Osteocyte (in vitro differentiated cells): Measurements from ENCODE around the gene OR5K4. TPM values are rescaled to one million over a fixed set of nuclear protein-coding genes. Genes with fewer than 3 reads are reported as not detected.

Experiments
- DNase-seq: peaks from one replicate; pipeline ENCODE4 v3.0.0; 2021; ENCODE audit warnings: mixed read lengths; ENCODE audit not compliant: unreplicated experiment; ENCODE audit errors: extremely low spot score
- H3K27ac Mint-ChIP-seq: one replicate; pipeline ENCODE4 v1.8.0; 2021; ENCODE audit warnings: mild to moderate bottlenecking, mixed read lengths; ENCODE audit not compliant: unreplicated experiment
- H3K27me3 Mint-ChIP-seq: one replicate; pipeline ENCODE4 v1.8.0; 2021; ENCODE audit warnings: mixed read lengths; ENCODE audit not compliant: unreplicated experiment
- H3K36me3 Mint-ChIP-seq: one replicate; pipeline ENCODE4 v1.8.0; 2021; ENCODE audit warnings: mixed read lengths; ENCODE audit not compliant: unreplicated experiment
- H3K4me1 Mint-ChIP-seq: one replicate; pipeline ENCODE4 v1.8.0; 2021; ENCODE audit warnings: mixed read lengths; ENCODE audit not compliant: unreplicated experiment
- H3K4me3 Mint-ChIP-seq: one replicate; pipeline ENCODE4 v1.8.0; 2021; ENCODE audit warnings: mild to moderate bottlenecking, moderate library complexity, mixed read lengths; ENCODE audit not compliant: unreplicated experiment
- H3K9me3 Mint-ChIP-seq: one replicate; pipeline ENCODE4 v1.8.0; 2021; ENCODE audit warnings: mixed read lengths; ENCODE audit not compliant: unreplicated experiment
- total RNA-seq: library from RNA; stranded (reverse); gene quantifications from 2 replicates; pipeline ENCODE4 v1.2.1, GENCODE V29; 2021
- TF ChIP-seq, protein P1 (sequence below): fragments of 200-600 bp; sonication (generic); IDR thresholded peaks from 2 replicates; pipeline ENCODE4 v1.5.0; 2021; ENCODE audit warnings: antibody characterized with exemption, mild to moderate bottlenecking, moderate library complexity

The OR5K4 gene
- total RNA-seq, 1 donor from 2014 or later = not detected

DNA sequence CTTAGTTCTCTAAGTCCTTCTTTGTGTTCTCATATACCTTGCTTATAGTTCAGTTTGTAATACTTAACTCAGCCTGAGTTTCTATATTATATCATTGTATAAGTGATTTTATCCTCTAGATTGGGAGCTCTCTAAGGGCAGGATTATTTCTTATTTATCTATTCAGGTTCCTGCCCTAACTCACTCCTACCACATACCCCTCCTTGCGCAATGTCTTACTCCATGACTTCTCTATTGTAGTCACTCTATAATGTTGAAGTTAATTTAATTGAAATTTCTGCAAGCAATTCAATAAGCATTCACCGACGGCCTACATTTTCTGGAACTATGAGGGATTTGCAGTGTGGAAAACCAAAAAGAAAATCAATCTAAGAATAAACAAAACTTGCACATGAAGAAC is 3.6 kb upstream of the OR5K4 start:
- Mint-ChIP-seq H3K4me3 (no peak overlapping the region), H3K36me3 (no peaks in the 10 kb centered on the region), H3K4me1 (no peaks in the 10 kb centered on the region), H3K9me3 (no peaks in the 10 kb centered on the region), H3K27me3 (peaks cover 34% of the 10 kb centered on the region), H3K27ac (no peak overlapping the region)
- TF ChIP-seq, protein P1, sequence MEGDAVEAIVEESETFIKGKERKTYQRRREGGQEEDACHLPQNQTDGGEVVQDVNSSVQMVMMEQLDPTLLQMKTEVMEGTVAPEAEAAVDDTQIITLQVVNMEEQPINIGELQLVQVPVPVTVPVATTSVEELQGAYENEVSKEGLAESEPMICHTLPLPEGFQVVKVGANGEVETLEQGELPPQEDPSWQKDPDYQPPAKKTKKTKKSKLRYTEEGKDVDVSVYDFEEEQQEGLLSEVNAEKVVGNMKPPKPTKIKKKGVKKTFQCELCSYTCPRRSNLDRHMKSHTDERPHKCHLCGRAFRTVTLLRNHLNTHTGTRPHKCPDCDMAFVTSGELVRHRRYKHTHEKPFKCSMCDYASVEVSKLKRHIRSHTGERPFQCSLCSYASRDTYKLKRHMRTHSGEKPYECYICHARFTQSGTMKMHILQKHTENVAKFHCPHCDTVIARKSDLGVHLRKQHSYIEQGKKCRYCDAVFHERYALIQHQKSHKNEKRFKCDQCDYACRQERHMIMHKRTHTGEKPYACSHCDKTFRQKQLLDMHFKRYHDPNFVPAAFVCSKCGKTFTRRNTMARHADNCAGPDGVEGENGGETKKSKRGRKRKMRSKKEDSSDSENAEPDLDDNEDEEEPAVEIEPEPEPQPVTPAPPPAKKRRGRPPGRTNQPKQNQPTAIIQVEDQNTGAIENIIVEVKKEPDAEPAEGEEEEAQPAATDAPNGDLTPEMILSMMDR = no peak
- DNase-seq = no peak

DNA sequence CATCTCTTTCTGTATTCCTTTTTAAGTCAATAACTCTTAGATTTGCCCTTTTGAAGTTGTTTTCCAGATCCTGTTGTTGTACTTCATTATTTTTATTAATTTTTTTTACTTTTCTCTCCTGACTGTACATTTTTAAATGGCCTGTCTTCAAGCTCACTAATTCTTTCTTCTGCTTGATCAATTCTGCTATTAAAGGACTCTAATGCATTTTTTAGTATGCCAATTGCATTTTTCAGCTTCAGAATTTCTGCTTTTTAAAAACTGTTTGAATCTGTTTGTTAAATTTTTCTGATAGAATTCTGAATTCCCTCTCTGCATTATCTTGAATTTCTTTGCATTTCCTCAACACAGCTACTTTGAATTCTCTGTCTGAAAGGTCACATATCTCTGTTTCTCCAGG is 5.6 kb downstream of the OR5K4 start:
- Mint-ChIP-seq H3K4me3 (no peak overlapping the region), H3K27me3 (peaks cover 6% of the 10 kb centered on the region), H3K36me3 (no peaks in the 10 kb centered on the region), H3K27ac (no peak overlapping the region), H3K4me1 (no peaks in the 10 kb centered on the region), H3K9me3 (peaks cover 4% of the 10 kb centered on the region)
- DNase-seq = no peak
- TF ChIP-seq, protein P1 = no peak

DNA sequence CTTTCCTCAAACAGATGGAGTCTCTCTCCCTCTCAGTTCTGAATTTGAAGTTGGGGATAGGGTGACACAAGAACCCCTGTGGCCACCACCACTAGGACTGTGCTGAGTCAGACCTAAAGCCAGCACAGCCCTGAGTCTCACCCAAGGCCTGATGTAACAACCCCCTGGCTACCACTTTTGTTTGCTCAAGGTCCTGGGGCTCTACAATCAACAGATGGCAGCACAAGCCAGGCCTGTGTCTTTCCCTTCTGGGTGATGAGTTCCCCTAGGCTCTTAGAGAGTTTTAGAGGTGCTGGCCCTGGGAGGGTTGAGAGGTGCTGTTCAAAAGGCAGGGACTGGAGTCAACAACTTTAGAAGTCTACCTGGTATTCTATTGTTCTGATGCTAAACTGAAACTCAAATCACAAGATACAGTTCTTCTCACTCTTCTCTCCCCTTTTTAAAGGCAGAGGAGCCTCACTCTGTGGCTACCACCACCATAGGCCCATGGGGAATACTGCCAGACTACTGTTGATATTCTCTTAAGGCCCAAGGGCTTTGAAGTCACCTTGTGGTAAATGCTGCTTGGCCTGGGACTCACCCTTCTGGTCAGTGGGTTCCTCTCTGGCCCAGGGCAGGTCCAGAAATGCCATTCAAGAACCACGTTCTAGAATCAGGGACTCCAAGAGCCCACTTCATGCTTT is 6.5 kb downstream of the OR5K4 start:
- no peak for DNase-seq
- no peak overlapping the region for H3K27ac Mint-ChIP-seq
- no peaks in the 10 kb centered on the region for H3K36me3 Mint-ChIP-seq
- TF ChIP-seq, protein P1 = no peak
- peaks cover 1% of the 10 kb centered on the region for H3K27me3 Mint-ChIP-seq
- H3K4me3 Mint-ChIP-seq = no peak overlapping the region
- peaks cover 4% of the 10 kb centered on the region for H3K9me3 Mint-ChIP-seq
- H3K4me1 Mint-ChIP-seq = no peaks in the 10 kb centered on the region

DNA sequence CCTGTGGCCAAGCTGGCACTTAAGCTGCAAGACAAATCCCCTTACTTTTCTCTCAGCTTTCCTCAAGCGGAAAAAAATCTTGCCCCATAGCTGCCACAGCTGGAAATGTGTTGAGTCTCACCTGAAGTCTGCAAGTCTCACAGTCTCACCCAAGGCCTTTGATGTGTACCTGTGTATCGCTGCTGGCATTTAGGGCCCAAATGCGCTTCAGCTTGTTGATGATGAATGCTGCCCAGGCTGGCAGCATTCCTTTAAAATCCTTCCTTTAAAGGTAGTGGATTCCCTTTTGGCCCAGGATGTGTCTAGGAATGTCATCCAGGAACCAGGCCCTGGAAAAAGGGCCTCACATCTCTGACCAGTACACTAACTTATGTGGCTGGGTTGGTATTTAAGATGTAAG is 7.0 kb downstream of the OR5K4 start:
- Mint-ChIP-seq H3K36me3 (no peaks in the 10 kb centered on the region), H3K9me3 (peaks cover 4% of the 10 kb centered on the region), H3K4me3 (no peak overlapping the region), H3K27me3 (peaks cover 2% of the 10 kb centered on the region), H3K27ac (no peak overlapping the region), H3K4me1 (no peaks in the 10 kb centered on the region)
- DNase-seq = no peak
- TF ChIP-seq, protein P1 = no peak

DNA sequence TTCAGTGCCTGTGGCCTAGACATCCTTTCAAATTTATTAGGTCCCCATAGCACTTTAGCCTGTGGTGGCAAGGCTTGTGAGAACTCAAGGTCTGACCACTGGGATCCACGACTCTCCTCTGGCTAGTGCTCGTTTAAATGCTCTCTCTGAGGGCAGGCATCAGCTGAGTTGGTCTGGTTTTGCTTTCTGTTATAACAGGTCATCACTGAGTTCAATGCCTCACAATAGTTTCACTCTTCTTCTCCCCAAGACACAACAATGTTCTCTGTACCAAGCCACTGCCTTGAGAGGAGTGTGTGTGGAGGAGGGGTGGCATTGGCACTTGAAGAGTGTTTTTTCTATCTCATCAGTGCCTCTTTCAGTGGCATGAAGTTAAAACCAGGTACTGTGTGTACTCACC is 7.6 kb downstream of the OR5K4 start:
- Mint-ChIP-seq H3K4me3 (no peak overlapping the region), H3K27ac (no peak overlapping the region), H3K27me3 (peaks cover 2% of the 10 kb centered on the region), H3K4me1 (no peaks in the 10 kb centered on the region), H3K9me3 (peaks cover 4% of the 10 kb centered on the region), H3K36me3 (no peaks in the 10 kb centered on the region)
- no peak for DNase-seq
- TF ChIP-seq, protein P1 = no peak
